Tibial nerve (tissue), 4 donors: ENCODE data around the gene CKMT2. TPM values are rescaled to one million over a fixed set of nuclear protein-coding genes. Genes with fewer than 3 reads are reported as not detected.

Source experiments
- DNase-seq, 2 donors: peaks; one replicate each; pipeline ENCODE4 v3.0.0-alpha.2; 2019; ENCODE audit warnings: low spot score in 2 of 2
- H3K27ac ChIP-seq, 4 donors: fragments of 200-600 bp; sonication (generic) in 3 of 4; one replicate each; pipeline ENCODE4 v1.5.1; 2017 to 2019; ENCODE audit warnings: mild to moderate bottlenecking in 1 of 4
- H3K27me3 ChIP-seq, 2 donors: fragments of 200-600 bp; sonication (generic) in 1 of 2; one replicate each; pipeline versions ENCODE4 v1.5.1 to v1.6.0; 2017 to 2019
- H3K36me3 ChIP-seq, 3 donors: fragments of 200-600 bp; sonication (generic); one replicate each; pipeline ENCODE4 v1.5.1; 2018 to 2019
- H3K4me1 ChIP-seq, 4 donors: fragments of 200-600 bp; sonication (generic) in 3 of 4; one replicate each; pipeline ENCODE4 v1.5.1; 2017 to 2019
- H3K4me3 ChIP-seq, 4 donors: fragments of 200-600 bp; sonication (generic) in 3 of 4; one replicate each; pipeline ENCODE4 v1.5.1; 2017 to 2019; ENCODE audit warnings: mild to moderate bottlenecking in 1 of 4, moderate library complexity in 1 of 4
- H3K9me3 ChIP-seq, 4 donors: fragments of 200-600 bp; sonication (generic) in 3 of 4; one replicate each; pipeline ENCODE4 v1.5.1; 2017 to 2019
- EP300 ChIP-seq, 2 donors: sonication (generic); formaldehyde crosslinking; IDR thresholded peaks; one replicate each; pipeline ENCODE4 v1.6.1; 2017; ENCODE audit warnings: antibody characterized with exemption in 2 of 2, mild to moderate bottlenecking in 1 of 2
- POLR2A ChIP-seq, 2 donors: fragments of 450-650 bp; IDR thresholded peaks; one replicate each; pipeline ENCODE4 v1.6.1; 2017; ENCODE audit warnings: antibody characterized with exemption in 2 of 2, mild to moderate bottlenecking in 2 of 2, moderate library complexity in 2 of 2
- WGBS, 2 donors: methylation state at CpG; one replicate each; pipeline ENCODE4 v1.1.5; 2018; 5-methylcytosine and 5-hydroxymethylcytosine counted together
- total RNA-seq, 4 donors: library from RNA; depleted of rRNA; stranded (reverse); fragments of >200 nt; gene quantifications; one replicate each; pipeline ENCODE4 v1.1.0, GENCODE V29; 2016
- TF ChIP-seq, protein P1 (sequence below), 5 experiments: fragments of 200-600 bp in 3 of 5; fragments of 450-650 bp in 2 of 5; sonication (generic) in 3 of 5; IDR thresholded peaks; one replicate each; pipeline ENCODE4 v1.5.1; 2016 to 2019; ENCODE audit warnings: antibody characterized with exemption in 5 of 5, mild to moderate bottlenecking in 3 of 5, moderate library complexity in 2 of 5

The CKMT2 gene
- total RNA-seq, 4 donors from 2014 or later = 1.8 to 23.7 (median 4.0) TPM

DNA sequence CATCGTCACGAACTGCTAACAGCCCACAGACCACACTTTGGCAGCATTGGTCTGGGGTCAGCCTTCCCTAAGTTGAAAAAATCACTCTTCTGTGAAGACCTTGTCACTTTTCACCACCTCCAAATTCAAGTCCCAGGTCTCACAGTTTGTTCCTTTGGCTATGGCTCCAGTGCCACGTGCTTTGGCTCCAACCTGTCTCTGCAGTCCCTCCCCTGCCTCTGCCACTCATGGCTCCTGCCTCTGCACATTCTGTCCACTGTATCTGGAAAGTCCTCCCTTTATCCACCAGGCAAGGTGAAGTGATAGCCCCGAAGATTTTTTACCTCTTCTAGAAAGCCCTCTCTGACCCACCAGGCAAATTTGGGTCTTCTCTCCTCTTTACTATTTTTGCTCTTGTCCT is 5.3 kb downstream of the CKMT2 start:
- TF ChIP-seq POLR2A (IDR thresholded peaks at IDR 0.05) (no peak), EP300 (IDR thresholded peaks at IDR 0.05) (no peak)
- TF ChIP-seq, protein P1, sequence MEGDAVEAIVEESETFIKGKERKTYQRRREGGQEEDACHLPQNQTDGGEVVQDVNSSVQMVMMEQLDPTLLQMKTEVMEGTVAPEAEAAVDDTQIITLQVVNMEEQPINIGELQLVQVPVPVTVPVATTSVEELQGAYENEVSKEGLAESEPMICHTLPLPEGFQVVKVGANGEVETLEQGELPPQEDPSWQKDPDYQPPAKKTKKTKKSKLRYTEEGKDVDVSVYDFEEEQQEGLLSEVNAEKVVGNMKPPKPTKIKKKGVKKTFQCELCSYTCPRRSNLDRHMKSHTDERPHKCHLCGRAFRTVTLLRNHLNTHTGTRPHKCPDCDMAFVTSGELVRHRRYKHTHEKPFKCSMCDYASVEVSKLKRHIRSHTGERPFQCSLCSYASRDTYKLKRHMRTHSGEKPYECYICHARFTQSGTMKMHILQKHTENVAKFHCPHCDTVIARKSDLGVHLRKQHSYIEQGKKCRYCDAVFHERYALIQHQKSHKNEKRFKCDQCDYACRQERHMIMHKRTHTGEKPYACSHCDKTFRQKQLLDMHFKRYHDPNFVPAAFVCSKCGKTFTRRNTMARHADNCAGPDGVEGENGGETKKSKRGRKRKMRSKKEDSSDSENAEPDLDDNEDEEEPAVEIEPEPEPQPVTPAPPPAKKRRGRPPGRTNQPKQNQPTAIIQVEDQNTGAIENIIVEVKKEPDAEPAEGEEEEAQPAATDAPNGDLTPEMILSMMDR (IDR thresholded peaks at IDR 0.05) = no peak
- WGBS, 2 donors = 92 to 94% methylated on average over 4 of the region's 4 CpGs
- no peaks in the 10 kb centered on the region for H3K27me3 ChIP-seq
- peaks cover 0 to 8% (median 0%) of the 10 kb centered on the region in 3 donors for H3K36me3 ChIP-seq
- no peaks in the 10 kb centered on the region for H3K9me3 ChIP-seq
- no peak overlapping the region for H3K4me3 ChIP-seq
- H3K27ac ChIP-seq = no peak overlapping the region
- no peak for DNase-seq
- H3K4me1 ChIP-seq = peaks cover 0 to 26% (median 0%) of the 10 kb centered on the region in 4 donors

DNA sequence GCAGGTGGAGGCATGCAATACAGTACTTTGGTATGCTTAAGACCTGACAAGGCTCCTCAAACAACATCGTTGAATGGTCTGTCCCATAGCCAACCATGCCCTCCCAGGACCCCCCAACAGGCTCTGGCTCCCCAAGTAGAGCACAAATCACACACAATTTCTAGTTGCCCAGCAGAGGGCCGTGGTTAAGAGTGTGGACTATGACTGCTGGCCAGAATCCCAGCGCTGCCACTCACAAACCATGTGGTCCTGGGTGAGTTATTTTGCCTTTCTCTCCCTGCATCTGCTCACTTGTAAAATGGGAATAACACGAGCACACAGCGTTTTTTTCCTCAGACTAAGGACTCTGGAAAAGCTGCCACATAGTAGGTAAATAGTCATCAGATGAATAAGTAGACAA is 6.5 kb downstream of the CKMT2 start:
- Histone ChIP-seq H3K9me3 (no peaks in the 10 kb centered on the region), H3K27me3 (no peaks in the 10 kb centered on the region), H3K4me3 (no peak overlapping the region), H3K36me3 (peaks cover 0 to 14% (median 0%) of the 10 kb centered on the region in 3 donors), H3K27ac (no peak overlapping the region), H3K4me1 (peaks cover 0 to 16% (median 0%) of the 10 kb centered on the region in 4 donors)
- TF ChIP-seq POLR2A (IDR thresholded peaks at IDR 0.05) (no peak), EP300 (IDR thresholded peaks at IDR 0.05) (no peak)
- TF ChIP-seq, protein P1 (IDR thresholded peaks at IDR 0.05) = no peak
- DNase-seq = no peak
- WGBS, 2 donors = 96% methylated on average over 4 of the region's 5 CpGs

DNA sequence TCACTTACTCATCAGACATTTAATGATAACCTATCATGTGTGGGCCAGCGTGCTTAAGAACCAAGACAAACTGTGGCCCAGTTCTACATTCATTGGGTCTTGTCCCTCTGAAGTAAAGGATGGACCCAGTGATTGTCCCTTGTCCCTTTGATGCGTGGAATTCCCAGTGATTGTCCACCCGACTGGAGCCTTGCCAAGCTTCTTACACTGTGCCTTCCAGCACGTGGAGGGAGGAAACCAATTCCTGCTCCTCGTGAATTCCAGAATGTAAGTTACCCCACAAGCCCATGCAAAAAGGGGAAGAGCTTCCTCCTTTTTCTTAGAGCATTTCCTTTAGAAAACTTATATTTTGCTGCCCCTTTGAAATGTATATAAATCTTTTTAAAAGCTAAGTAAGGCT is 7.9 kb downstream of the CKMT2 start:
- H3K4me3 ChIP-seq = no peak overlapping the region
- H3K36me3 ChIP-seq = peaks cover 0 to 14% (median 0%) of the 10 kb centered on the region in 3 donors
- no peaks in the 10 kb centered on the region for H3K9me3 ChIP-seq
- no peak overlapping the region for H3K27ac ChIP-seq
- no peaks in the 10 kb centered on the region for H3K27me3 ChIP-seq
- 41 to 51% methylated on average over 5 of the region's 5 CpGs for WGBS, 2 donors
- TF ChIP-seq EP300 (IDR thresholded peaks at IDR 0.05) (no peak), POLR2A (IDR thresholded peaks at IDR 0.05) (no peak)
- DNase-seq = no peak
- peaks cover 0 to 2% (median 0%) of the 10 kb centered on the region in 4 donors for H3K4me1 ChIP-seq

DNA sequence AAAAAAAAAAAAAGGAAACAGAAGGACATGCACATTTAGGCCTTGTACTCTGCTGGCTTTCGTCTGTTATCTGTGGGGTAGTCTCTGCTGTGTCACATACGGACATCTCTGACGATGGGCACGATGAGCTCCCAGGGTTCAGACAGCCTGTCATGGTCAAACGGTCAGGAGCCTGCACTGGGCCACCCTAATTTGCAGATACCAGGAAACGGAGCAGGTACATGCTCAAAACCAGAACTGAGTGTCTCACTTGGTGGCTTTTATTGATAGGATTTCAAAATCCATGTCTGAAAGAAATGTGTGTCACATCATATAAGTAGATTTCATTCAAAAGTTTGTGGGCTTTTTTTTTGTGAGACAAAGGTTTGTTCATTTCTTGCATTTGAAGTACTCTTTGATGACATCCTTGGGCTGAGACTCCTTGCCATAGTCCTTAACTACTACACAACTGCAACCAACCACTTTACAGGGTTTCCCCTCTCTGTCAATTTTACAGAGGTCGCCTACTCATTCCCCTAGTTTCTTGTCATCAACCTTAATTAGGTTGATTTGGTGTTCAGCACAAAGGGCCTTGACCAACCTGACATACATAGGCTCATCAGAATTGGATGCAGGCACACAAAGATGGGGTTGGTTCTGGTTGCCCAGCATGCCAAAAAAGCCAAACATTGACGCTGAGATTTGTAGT is 9.0 kb downstream of the CKMT2 start:
- DNase-seq = no peak
- Histone ChIP-seq H3K9me3 (no peaks in the 10 kb centered on the region), H3K4me1 (peaks cover 0 to 6% (median 0%) of the 10 kb centered on the region in 4 donors), H3K27me3 (no peaks in the 10 kb centered on the region), H3K36me3 (peaks cover 0 to 14% (median 0%) of the 10 kb centered on the region in 3 donors), H3K27ac (no peak overlapping the region), H3K4me3 (no peak overlapping the region)
- TF ChIP-seq POLR2A (IDR thresholded peaks at IDR 0.05) = no peak
- no peak for TF ChIP-seq EP300 (IDR thresholded peaks at IDR 0.05)
- TF ChIP-seq, protein P1 (IDR thresholded peaks at IDR 0.05) = no peak
- WGBS, 2 donors = 78 to 89% methylated on average over 8 of the region's 8 CpGs

DNA sequence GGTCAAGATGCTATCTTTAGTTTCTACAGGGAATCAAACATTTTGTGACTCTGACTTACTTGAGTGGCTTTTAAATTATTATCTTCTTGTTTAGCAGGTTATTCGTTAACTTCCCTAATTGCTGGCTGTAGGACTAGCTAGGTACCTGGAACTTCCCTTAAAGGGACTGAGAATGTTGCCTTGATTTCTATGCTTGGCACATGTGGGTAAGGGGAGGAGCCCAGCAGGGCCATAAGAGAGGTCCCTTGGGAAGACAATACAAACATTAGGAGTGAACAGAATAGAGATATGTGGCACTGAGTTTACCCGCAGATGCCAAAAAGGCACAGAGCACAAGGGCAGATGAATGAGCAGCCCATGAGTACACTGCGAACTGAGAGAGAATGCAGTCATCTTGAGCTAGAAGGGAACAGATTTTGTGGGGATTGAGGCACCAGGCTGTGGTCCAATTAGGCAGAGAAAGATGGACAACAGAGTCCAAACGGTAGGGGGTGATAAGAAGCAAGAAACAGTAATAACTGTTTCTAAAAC is 9.8 kb downstream of the CKMT2 start:
- H3K27ac ChIP-seq = no peak overlapping the region
- H3K27me3 ChIP-seq = no peaks in the 10 kb centered on the region
- TF ChIP-seq EP300 (IDR thresholded peaks at IDR 0.05) (no peak), POLR2A (IDR thresholded peaks at IDR 0.05) (no peak)
- TF ChIP-seq, protein P1 (IDR thresholded peaks at IDR 0.05) = no peak
- no peak overlapping the region for H3K4me3 ChIP-seq
- no peaks in the 10 kb centered on the region for H3K9me3 ChIP-seq
- peaks cover 0 to 14% (median 0%) of the 10 kb centered on the region in 4 donors for H3K4me1 ChIP-seq
- H3K36me3 ChIP-seq = peaks cover 0 to 14% (median 0%) of the 10 kb centered on the region in 3 donors
- 69 to 81% methylated on average over 4 of the region's 4 CpGs for WGBS, 2 donors
- no peak for DNase-seq
